ENCODE measurements around the gene LCN10.

The LCN10 gene

DNA sequence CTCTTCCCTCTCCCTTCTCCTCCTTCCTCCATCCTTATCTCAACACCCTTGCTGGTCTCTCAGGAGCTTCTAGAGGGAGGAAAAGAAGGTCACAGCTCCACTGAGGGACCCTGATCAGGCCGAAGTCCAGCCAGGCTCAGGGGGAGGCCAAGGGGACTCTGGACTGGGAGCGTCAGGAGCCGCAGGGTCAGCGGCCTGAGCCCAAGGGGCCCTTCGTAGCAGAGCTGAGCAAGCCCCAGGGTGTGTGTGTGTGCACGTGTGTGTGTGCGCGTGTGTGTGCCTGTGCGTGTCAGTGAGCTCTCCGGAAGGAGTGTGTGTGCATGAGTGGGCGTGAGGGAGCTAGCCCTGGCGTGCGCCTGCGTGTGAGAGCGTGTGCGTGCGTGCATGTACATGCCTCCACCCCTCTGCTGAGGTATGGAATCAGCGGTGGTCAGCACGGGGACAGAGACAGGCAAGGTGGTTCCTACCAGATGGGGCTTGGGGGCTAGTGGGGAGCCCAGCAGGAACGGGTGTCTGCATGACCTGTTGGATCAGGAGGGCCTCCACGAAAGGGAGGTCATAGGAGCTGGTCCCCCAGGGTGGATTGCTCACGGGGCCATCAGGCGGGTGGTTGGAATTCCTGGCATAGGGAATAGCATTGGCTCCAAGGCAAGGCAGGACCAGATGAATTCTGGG lies 45.5 kb downstream of the LCN10 start:
- peak; percentile 24 for DNase-seq

DNA sequence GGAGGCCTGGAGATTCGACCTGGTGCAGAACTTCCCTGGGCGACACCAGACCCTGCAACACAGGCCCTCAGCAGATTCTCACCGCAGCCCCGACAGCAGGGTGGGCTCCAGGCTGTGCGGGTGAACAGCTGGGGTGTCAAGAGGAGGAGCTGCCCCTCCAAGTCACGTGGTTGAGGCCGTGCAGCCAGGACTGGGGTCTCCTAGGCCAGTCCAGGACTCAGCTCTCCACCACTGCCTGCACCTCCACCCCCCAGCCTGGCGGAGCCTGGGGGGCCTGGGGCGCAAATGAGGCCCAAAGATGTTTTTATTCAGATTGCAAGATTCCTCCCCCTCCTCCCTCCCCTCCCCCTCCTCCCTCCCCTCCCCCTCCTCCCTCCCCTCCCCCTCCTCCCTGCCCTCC lies 46.2 kb downstream of the LCN10 start:
- DNase-seq = no peak

DNA sequence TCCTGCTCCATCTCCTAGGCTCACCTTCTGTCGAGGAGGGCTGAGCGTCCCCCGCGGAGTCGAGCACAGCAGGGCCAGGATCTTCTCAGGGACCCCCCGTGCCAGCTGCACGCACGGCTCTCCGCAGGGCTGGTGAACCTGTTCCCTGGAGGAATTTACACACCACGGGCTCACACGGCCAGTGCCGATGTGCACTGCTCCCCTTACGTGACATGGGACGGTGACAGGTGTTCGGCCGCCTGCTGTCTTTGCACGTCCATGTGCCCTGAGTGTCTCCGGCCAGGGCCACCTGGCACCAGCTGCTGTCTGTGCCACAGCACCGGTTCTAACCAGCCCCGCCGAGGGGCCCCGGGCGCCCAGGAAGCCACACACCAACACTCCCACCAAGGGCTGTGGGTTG lies 46.8 kb downstream of the LCN10 start:
- DNase-seq = peak; percentile 93

DNA sequence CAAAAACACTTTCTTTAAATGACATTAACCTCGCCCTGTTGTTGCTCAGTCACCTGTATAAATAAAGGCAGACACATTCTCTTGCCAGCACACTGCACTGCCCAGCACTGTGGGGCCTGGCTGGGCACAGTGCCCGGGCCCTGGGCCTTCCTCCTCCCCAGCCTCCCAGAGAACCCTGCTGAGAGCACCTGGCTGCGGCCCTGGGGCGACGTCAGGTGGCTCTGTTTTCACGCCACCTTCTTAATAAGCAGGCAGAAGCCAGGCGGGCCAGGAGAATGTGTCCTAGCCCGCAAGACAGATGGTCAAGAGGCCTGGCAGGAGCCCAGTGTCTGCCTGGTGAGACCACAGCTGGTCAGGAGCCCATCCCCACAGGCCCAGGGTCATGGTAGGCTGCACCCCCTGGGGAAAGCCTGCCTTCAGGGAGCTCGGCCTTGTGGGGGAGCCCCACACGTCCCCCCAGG lies 47.3 kb downstream of the LCN10 start:
- peak; percentile 99 for DNase-seq

DNA sequence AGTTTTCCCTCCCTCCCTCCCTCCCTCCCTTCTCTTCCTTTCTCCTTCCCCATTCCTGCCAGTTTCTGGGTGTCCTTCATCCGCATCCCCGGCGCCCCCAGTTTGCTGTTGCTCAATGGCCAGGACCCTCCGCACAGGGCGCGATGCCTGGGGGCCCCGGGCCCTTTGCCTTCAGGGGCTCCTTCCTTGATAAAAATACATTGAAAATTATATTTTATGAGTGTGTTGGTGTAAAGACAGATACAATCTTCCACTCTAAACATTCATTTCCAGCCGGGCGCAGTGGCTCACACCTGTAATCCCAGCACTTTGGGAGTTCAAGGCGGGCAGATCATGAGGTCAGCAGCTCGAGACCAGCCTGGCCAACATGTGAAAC lies 47.9 kb downstream of the LCN10 start:
- no peak for DNase-seq

DNA sequence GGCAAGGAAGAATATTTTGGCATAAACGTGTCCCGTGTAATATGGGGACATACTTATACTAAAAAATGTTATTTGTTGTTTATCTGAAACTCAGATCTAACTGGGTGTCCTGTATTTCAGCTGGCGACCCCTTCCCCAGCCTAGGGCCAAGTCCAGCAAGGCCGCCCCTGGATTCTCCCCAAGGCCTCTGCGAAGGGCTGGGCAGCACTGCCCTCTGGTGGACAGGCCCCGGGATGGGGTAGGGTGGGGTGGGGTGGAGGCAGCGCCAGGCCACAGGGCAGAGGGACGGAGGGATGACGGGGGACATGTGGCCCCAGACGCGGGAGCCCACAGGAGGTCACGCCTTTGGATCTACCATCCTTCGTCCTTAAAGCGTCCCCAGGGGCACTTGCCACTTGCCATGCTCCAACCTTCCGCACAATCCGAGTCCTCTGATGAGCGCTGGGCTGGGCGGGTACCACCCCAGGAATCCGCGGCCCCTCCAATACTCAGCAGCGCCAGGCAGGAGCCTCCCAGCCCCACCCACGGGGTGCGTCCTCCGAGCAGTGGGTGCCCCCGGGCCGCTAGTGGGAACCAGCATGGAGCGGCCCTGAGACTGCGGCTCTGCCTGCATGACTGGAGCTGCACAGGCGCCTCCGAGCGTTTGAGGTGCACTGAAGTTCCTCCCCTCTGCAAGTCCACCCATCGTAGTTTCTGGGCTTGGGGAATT lies 48.4 kb downstream of the LCN10 start:
- peak; percentile 72 for DNase-seq

DNA sequence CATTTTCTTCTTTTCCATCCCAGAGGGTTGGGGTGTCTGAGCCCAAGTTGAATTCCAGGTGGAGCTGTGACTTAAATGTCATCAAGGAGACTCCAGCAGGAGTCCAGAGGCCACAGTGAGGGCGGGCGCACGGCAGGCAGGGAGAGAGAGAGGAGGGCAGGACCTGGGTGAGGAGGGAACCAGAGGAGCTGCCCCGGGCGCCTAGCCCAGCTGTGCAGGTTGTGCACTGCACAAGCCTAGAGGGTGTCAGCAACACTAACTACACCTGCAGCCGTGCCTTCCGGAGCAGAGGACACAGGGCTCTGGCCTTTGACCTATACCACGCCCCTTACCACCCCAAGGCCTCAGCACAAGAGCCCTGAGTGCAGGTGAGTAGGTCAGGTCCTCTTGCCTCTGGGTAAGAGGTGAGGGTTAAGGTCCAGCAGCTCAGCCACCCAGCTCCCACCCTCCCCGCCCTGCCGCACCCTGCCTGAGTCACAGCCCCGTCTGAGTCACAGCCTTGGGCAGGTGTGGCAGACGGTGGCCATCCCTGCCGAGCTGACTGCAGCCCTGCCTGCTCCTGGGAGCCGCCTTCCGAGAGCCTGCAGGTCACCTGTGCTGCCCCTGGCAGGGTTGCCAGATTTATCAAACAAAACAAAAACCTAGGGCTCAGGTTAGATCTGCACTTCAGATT lies 49.1 kb downstream of the LCN10 start:
- peak; percentile 41 for DNase-seq

DNA sequence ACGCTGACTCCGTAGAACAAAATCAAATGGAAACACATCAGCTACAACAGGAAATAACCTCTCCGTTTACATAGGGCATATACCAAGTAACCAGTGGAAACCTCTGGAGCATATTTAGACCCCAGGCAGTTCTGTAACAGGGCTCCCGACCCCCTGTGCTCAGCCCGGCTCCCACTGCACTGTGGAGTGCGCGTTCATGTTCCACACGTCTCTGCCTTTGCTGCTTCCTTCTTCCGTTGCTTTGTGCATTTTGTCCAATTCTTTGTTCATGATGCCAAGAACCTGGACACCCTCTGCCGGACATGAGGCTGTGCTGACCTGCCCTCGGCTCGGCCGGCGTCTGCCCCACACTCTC lies 49.6 kb downstream of the LCN10 start:
- DNase-seq = no peak

DNA sequence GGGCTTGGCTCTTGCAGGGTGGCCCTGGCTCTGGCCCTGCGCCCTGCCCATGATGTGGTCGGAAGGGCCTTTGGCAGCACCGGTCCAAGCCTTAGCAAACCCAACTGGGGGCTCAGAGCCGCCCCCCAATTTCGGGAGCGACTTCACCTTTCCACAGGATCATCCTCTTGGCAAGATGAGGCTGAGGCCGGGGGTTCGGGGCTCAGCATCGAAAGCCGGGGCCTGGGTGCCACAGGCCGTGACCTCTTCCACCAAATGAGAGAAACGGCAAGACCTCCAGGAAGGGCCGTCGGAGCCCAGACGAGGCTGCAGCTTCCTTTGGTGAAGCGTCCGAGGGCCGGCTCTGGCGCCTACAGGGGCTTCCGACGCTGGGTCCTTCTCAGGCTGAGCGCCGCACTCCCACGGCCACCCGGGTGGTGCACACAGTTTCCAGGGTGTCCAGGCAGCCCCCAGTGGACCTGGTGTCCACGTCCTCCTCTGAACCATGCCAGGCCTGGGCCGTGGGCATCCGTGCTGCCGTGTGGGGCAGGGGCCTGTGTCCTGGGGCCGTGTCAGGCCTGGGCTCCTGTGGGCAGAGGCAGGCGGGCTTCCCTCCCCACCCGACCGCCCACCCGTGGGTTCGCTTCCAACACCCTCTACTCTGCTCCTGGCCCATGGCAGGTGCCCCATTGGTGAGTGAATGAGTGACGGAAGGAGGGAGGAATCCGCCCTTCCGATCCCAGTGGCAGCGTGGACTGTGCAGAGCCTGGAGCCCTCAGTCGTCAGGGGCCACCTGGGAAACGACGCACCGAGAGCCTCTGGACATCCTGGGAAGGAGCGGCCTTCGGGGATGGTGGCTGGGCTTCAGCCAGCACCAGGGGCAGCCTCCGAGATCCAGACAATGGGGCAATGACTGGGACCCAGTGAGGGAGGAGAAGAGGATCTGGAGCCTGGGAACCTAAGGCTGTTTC lies 50.3 kb downstream of the LCN10 start:
- DNase-seq = no peak

DNA sequence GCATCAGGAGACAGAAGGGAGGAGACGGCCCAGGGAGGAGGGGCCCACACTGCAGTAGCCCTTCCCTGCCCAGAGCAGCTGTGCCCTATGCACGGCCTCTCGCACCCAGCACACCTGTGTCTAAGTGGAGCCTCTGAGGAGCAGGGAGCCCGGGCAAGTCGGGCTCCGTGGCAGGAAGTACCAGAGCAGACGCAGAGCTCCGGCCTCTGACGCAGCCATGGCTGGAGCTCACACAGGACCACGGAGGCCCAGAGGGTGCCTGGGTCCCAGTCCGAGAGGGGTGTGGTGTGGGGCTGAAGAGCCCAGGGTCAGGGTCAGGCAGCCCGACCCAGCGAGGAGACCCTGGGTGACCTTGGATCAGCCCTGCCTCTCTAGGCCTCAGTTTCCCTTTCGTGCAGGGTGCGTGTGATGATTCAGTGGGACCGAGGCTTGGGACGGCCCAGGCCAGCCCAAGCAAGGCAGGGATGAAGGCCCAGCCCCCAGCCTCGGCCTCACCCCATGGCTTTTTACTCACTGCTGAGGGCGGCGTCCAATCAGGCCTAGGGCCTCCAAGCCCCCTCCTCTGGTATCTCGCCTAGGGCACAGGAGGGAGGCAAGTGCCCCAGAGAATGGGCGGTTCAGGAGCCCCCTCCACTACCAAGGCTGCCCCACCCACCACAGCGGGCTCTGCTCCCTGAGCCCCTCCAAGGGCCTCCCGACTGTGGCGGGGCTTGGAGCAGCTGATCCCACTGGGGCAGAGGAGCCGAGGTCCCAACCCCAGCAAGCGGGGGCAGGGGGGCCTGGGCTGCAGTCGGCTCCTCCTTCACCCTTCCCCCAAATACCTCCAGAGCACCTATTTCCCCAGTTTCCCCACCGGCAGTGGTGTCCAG lies 51.2 kb downstream of the LCN10 start:
- DNase-seq = no peak

DNA sequence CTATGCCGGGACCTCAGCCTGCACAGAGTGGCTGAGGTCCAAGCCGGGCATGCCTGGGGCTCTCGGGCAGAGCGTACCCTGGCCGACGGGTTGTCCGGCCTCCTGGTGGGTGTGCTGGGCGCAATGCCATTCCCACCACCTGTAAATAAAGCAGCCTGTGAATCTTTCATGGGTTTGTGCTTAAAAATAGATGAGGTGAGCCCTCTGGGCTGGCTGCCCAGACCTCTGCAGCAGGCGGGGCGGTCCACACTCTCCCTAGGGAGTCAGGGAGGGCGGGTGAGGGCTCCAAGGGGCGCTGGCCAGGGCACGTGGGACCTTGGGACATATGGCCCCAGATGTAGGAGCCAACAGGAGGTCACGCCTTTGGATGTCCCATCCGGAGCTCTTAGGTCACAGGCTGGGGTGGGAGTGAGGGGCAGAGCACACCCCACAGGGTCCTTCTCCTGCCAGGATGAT lies 51.9 kb downstream of the LCN10 start:
- no peak for DNase-seq

DNA sequence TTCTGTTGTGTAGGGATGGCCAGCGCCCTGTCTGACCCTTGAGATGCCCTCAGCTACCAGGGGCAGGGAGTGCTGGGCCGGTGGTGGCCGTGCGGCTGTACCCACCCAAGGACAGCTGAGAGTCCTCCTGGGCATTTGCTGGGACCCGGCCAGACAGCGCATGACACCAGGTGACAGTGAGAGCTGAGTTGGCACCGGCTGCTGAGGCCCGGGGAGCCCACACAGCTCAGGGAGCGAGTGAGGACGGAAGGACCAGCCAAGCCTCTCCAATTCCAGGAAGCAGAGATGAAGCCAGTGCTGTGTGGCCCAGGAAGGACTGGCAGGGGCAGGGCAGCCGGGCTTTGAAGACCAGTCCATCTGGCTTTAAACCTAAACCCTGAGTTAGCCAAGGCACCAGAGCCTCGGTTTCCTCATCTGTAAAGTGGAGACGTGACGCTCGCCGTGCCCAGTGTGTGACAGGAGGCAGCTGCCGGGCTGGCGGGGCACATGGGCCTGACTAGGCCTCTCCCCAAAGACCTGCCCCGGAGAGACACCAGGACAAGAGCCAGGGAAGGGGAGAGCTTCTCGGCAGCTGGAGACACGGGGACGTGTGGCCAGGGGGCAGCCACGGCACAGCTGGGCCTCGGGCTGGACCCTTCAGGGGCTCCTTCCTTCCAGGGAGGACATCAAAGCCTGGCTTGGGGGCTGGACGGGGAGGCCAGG lies 52.5 kb downstream of the LCN10 start:
- DNase-seq = no peak

DNA sequence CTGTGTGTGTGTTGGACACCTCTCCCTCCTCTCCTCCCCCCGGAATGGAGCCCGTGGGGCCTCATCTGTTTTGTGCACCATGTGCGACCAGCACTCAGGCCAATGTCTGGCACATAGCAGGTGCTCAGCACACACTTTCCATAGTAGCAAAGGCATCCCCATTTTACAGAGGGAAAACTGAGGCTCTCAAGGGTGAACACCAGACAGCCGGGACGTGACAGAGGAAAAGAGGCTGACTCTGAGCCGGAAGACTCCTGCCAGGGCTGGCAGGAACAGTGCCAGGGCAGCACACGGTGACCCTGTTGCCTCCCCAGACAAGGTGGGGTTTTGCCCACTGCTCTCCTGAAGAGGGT lies 53.7 kb downstream of the LCN10 start:
- DNase-seq = no peak

DNA sequence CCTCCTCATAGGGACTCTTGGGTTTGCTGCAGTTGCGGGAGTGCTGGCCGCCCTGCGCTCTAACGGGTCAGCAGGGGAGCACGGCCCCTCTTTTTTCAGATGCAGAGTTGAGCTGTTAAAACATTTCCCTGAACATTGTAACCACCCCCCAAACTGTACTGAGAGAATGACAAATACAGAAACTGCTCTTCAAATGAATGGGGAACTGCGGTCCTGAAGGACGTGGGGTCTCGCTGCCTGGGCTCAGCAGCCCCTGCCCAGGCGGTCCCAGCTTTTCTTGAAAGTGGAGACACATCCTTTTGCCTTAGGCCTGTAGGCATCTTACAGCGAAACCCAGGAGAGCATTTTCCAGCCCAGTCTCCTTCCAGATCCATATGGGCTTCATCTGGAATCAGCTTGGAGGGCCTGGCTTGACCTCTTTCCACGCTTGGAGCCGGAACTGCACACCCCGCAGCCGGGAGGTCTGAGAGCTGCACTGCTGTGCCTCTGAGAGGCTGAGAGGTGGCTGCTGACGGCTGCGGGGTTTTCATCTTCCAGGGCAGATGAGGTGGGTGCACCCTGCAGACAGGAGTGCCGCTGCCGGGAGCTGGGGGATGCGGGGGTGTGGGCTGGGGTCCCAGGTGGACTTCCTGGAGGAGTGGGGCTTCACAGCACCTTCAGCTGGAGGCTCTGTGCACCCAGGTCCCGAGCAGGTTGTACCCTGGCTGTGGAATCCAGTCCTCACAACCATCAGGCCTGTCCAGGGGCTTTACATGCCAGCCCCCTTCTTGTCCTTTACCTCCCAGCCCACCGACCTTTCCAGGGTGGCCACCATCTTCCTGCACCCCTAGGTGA lies 54.2 kb downstream of the LCN10 start:
- DNase-seq = no peak

Data from NCI-H774 (cell line).